Activated CD4-positive, alpha-beta T cell treated with anti-CD3 and anti-CD28 coated beads, Interleukin-2, amount 50 U/mL, for 48 hours (primary cell): Measurements from ENCODE around the gene NPC1L1.
"Not testable (repeated sequence)": the region's sequence is repeated elsewhere in the genome, so short reads cannot be mapped to it uniquely, and the experiment has no call there.

ENCODE experiments used
- DNase-seq, 2 experiments: peaks; one replicate each; pipeline ENCODE4 v3.0.0-alpha.2; 2020

The NPC1L1 gene

DNA sequence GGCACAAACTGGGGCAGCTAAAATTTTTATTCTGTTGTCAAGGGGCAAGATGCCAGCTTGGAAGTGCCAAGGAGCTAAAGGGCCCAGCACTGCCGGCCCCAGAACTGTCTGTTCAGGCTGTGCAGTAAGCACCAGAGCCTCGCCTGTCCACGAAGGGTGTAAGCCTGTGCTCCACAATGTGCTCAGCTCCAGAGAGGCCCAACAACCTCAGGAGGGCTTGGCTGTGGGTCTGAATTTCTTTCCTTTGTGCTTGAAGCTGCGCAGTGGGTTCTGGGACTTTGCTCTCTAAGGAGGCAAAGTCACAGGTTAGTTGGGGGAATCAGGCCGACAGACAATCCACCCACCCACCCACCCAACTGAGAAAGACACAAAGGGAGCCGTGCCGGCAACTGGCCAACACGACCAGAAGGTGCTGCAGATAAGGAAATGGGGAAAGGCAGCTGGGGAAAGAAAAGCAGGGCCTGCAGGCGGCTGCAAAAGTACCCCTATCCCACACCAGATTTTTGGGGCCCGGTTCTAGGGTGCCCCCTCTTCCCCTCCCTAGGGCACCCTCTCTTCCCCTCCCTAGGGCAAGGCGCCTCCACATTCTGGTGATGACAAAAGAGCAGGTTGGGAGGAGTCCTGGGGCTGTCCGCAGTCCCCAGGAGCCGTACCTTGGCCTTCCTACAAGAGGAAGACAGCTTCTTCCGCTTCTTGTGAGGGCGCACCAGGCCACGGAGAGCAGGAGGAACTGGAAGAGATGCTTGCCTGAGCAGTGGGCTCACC is 24.8 kb upstream of the NPC1L1 start:
- no peak for DNase-seq

- DNase-seq = peak; percentile 67 to 74
Measured at GRCh38 chr7:44565097-44565794, 24.1 kb upstream of the NPC1L1 start.

DNA sequence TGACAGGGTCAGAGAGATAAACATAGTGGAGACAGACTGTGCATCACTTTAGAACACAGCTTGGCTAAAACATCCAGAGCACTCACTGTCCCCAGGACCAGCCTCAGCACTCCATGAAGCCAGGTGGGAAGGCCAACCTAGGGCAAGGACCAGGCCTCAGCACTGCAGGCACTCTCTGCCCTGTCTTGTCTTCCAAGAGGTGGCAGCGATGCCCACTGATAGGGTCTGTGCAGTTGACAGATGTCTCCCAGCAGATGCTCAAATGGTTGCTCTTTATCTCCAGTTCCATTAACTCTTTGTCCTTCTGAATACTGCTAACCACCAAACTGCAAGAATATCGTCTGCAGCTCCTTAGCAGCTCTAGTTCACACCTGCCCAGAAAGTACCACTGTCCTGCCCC is 23.5 kb upstream of the NPC1L1 start:
- no peak for DNase-seq

DNA sequence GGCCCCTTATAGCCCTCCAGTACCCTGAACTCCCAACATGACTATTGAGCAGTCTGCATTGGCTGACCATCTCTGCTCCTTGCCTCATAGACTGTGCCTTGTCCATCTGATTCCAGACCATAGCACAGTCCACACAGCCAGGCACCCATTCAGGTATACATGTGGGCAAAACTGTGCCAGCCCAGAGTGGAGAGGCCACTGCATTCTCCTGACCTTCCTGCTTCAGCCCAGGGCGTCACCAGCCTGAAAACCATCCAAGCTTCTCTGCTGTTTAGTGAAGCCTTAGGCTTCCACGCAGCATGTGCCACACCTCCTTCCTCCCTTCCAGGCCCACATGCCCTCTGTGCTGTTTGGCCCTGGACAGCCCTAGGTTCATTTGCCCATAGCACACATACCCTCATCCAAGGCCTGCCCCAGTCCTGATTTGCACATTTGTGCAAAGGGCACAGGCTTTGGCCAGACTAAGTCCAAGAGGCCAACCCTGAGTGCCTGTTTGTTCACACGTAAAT is 22.1 kb upstream of the NPC1L1 start:
- no peak for DNase-seq

DNA sequence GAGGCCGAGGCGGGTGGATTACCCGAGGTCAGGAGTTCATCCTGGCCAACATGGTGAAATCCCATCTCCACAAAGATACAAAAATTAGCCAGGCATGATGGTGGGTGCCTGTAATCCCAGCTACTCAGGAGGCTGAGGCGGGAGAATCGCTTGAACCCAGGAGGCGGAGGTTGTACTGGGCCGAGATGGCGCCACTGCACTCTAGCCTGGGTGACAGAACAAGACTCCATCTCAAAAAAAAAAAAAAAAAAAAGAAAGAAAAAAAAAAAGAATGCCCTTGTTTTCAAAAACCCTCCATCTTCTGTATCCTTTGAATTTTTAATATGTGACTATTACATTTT is 21.5 kb upstream of the NPC1L1 start:
- not testable (repeated sequence) for DNase-seq

GRCh38 chr7:44561962-44562621 is 21.0 kb upstream of the NPC1L1 start:
- no peak for DNase-seq

DNA sequence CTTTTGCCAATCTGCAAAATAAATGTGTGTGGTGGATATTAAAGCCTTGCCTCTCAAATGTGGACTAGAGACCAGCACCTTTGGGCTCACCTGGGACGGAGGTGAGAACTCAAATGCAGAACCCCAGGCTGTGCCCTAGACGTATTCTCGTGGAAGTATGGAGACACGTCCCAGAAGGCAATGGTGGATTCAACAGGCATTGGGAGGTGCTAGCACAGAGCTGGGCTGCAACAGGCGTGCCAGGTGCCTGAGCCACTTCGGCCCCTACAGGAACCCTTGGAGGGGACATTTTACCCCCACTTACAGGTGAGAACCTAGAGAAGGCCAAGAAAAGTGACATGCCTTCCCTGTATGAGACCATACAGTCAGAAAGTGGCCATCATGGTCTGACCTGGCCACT is 20.4 kb upstream of the NPC1L1 start:
- no peak for DNase-seq

DNA sequence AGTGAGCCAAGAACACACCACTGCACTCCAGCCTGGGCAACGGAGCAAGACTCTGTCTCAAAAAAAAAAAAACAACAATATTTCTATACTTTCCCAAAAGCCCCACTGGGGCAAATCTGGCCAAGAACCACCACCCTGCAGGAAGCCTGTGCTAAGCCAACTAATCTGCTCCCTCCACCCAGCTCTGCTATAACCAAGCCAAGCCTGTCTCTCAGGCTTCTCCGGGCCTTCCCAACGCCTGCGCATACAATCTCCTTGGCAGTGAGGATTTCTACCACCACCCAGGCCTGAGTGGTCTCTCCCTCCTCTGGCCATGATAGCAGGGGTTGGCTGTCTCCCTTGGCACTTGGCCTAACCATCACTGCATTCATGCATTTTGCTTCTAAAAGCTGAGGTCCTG is 18.4 kb upstream of the NPC1L1 start:
- DNase-seq = no peak

DNA sequence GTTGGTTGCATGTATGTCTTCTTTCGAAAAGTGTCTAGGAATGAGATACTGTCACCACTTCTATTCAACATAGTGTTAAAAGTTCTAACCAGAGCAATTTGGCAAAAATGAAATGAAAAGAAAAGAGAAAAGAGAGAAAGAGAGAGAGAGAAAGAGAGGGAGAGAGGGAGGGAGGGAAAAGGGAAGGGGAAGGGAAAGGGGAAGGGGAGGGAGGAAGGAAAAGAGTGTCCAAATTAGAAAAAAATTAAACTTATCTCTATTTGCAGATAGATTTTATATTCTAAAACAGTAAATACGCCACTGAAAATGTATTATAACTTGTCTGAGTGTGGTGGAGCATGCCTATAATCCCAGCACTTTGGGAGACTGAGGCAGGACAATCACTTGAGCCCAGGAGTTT is 16.4 kb upstream of the NPC1L1 start:
- DNase-seq = no peak

- no peak for DNase-seq
Measured at GRCh38 chr7:44555350-44555749, 14.2 kb upstream of the NPC1L1 start.

- not testable (repeated sequence) for DNase-seq
Measured at GRCh38 chr7:44552473-44553005, 11.4 kb upstream of the NPC1L1 start.

- no peak for DNase-seq
Measured at GRCh38 chr7:44549457-44549856, 8.3 kb upstream of the NPC1L1 start.

DNA sequence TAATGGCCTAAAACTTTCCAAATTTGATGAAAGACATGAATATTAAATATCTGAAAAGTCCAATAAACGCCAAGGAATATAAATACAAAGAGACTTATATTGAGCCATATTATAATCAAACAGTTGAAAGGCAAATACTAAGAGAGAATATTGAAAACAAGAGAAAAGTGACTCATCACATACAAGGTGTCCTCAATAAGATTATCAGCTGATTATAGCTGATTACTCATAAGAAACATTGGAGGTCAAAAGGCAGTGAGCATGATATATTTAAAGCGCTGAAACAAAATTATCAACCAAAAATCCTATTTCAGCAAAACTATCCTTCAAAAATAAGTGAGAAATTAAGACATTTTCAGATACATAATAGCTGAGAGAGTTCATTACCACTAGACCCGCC is 7.8 kb upstream of the NPC1L1 start:
- no peak for DNase-seq

DNA sequence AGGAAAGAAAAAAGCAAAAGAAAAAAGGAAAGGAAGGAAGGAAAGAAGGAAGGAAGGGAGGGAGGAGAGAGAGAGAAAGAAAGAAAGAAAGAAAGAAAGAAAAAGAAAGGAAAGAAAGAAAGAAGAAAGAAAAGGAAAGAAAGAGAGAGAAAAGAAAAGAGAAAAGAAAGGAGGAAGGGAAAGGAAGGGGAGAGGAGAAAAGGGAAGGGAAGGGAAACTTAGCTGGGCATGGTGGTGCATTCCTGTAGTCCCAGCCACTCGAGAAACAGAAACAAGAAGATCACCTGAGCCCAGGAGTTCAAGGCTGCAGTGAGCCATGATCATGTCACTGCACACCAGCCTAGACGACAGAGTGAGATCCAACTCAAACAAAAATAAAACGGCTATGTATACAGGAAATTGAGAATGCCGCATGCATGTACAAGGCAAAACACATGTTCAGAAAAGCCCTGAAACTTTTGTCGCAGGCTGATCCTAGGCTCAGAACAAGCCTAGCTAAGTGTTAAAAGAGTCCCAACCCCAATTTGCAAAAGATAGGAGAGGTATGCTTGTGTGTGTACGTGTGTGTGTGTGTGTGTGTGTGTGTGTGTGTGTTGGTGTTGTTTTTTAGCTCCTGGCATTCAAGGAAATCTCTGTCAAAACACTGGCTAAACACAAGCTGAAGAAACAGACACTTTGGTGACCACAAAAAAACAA is 6.6 kb upstream of the NPC1L1 start:
- no peak for DNase-seq

- DNase-seq = no peak
Measured at GRCh38 chr7:44541876-44542610, 913 bp upstream of the NPC1L1 start.

DNA sequence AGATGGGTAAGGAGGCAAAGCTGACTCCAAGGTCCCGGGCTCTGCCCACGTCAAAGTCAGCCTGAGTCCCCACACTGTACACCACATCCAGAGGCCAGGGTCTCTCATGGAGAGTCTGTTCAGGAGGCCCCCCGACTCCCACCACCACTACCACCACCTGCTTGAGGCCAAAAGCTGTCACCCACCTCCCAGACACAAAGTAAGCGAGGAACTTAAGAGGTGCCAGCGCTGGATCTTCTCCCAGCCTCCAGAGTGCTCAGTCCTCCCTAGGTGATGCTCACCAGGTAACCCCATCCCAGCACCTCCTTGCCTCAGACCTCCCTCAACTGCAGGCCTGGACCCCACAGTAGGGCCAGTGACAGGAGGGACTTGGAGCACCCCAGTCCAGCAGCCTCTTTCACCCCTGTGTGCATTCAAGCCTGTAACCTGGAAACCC is 520 bp downstream of the NPC1L1 start:
- no peak for DNase-seq

DNA sequence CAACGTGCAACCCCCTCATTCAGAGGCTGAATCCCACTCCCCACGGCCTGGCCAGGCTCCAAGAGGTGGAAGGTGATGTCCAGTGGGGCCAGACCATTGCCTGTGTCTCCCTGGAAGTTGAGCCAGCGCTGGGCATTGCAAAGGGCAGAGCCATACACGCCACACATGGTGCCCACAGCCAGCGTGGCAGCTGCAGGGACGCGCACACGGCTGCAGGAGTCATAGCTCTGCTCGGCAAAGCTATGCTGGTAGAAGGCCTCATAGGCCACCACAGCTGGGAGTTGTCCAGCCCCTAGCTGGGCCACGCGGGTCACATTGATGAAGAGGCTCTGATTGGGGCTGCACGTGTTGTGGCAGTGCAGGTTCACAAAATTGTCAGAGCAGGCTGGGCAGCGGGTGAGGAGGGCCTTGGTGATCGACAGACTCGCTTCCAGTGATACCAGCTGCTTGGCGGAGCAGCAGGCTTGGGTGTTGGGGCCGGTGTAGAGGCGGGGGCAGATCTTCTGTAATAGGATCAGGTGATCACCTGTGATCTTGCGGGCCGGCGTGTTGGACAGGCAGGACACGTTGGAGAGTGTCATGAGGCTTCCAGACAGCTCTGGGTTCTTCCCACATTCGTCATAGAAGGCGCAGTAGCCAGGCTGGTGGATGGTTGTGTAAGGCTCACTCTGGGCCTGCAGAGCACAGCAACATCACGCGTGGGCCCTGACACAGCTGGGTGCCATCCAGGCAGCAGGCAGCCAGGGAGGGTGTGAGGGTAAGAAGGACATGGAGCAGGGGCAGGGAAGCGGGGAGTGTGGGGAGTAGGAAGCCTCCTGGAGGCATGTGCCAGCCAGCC is 1.2 kb downstream of the NPC1L1 start:
- DNase-seq = no peak

DNA sequence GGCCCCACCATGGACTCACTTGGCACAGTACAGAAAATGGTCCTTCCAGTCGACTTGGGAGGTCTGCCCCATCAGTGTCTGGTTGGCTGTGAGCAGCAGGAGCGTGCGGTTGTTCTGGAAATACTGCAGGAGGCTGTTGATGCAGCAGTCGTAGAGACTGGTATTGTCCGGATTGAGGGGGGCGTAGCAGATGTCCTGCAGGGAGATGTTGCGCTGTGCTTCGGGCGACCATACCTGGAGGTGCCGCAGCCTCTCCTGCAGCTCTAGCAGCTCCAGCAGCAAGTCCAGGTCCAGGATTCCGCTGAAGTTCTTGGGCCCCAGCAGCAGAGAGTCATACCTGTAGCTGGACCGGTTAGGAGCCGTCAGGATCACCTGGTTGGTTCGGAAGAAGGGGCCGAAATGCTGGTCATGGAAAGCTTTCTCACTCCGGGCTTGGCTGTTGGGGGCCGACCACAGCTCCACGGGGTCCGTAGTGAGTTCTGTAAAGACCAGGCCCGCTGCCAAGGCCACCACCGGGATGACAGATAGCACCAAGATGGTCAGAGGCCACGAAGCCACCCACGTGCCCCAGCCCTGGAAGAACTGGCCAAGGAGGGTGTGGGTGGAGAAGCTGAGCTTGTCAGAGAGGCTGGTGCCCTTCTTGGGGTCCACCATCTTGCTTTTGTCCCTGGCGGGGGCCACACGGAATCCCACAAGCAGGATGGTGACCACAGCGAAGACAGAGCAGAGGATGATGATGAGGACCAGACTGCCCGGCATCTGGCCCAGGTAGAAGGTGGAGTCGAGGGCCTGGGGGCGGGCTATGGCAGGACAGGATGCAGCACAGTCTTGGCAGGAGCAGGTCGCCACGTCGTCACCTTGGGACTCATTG is 2.1 kb downstream of the NPC1L1 start:
- DNase-seq = no peak

DNA sequence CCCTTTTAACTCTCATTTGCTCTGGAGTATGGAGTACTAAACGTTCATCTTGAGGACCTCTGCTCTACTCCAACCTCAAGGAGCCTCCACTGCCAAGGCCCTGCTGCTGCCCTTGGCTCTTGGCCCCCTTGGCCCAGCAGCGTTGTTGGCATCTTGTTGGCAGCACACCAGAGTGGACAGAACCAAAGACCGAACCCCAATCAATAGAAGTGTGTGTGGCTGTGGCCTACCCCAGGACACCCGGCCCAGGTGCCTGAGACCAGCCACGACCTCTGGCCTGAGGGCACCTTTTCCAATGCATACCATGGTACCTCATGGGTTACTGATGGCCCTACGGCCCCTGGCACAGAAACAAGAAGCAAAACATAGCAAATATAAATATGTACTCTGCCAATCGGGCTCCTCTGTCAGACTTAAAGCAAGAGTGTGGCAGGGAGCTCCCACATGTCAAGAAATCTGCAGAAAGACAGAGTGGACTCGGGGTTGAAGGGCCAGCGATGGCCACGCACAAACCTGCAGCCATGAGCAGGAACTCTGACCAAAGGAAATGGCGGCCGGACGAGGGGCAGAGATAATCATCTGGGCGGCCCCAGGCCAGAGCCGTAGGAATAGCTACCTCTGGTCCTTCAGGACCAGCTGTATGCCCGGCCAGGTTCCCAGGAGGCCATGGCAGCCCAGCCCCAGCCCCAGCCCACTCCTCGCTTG is 2.9 kb downstream of the NPC1L1 start:
- no peak for DNase-seq

DNA sequence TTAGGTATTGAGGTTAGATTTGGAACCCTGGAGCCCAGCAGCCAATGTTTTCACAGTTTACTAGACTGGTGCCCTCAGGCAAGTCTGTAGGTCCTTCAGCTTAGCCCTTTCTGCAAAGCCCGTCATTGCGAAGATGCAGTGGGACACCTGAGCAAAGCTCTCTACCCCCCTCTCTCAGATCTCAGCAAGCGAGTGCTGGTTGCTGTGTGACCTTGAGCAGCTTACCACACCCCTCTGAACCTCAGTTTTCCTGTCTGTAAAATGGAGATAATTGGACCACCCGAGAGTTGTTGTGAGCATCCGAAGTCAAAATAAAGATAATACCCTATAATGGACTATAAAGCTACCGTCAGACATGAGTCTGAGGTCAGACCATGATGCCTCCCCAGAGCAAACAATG is 3.7 kb downstream of the NPC1L1 start:
- no peak for DNase-seq
